Stimulated activated CD4-positive, alpha-beta T cell treated with anti-CD3 and anti-CD28 coated beads, Interleukin-1b, Interleukin-23, amount 100 ng/mL, for 1 hour (primary cell): ENCODE results near the gene EXOC1.

Experiments used
- DNase-seq, 2 donors: peaks; one replicate each; pipeline ENCODE4 v3.0.0-alpha.2; 2020; ENCODE audit warnings: low read depth in 2 of 2

Gene EXOC1

GRCh38 chr4:55951191-55951922 is 97.9 kb downstream of the EXOC1 start:
- DNase-seq = no peak
